B cell (primary cell): Measurements from ENCODE around the gene FDX1. TPM values are rescaled to one million over a fixed set of nuclear protein-coding genes. Genes with fewer than 3 reads are reported as not detected.

Source experiments
- ATAC-seq: fragments of 200-7000 bp; cut with Tn5 transposase; one replicate; pipeline ENCODE4 v1.10.0; 2021; ENCODE audit warnings: low read depth, mild to moderate bottlenecking, moderate number of reproducible peaks, moderate library complexity
- CTCF ChIA-PET: fragments of 350-600 bp; sonication (Branson Sonifier 250); formaldehyde crosslinking; loops from one replicate; lab custom pipeline; 2021; ENCODE audit warnings: antibody characterized with exemption, inconsistent platforms; lab: Charles Lee
- POLR2A ChIA-PET: fragments of 350-600 bp; sonication (Branson Sonifier 250); formaldehyde crosslinking; loops from one replicate; lab custom pipeline; 2021; ENCODE audit warnings: antibody characterized with exemption; lab: Charles Lee
- DNase-seq: peaks from one replicate; pipeline ENCODE4 v3.0.0; 2013
- H2AFZ ChIP-seq: 2 replicates; pipeline ENCODE4 v1.6.1; 2012; ENCODE audit warnings: mild to moderate bottlenecking, low read depth, low read length; ENCODE audit not compliant: insufficient read depth, poor library complexity, severe bottlenecking
- H3K27ac ChIP-seq, 2 donors: 1 replicate in 1 of 2; 2 replicates in 1 of 2; pipeline ENCODE4 v1.5.1; 2012 to 2013; ENCODE audit warnings: low read length in 2 of 2, mild to moderate bottlenecking in 2 of 2, moderate library complexity in 1 of 2
- H3K27me3 ChIP-seq, 4 experiments: fragments of 200-600 bp in 1 of 4; sonication (generic) in 1 of 4; replicated peaks in 1 of 4; 1 replicate in 2 of 4; 2 replicates in 2 of 4; pipeline versions ENCODE4 v1.6.1 to v1.7.0; 2013 to 2016; ENCODE audit warnings: low read length in 3 of 4, mild to moderate bottlenecking in 2 of 4, mixed read lengths in 1 of 4, moderate library complexity in 1 of 4; ENCODE audit not compliant: insufficient read depth in 4 of 4, control insufficient read depth in 3 of 4; ENCODE audit errors: control extremely low read depth in 1 of 4
- H3K36me3 ChIP-seq, 2 experiments: replicated peaks in 1 of 2; 1 replicate in 1 of 2; 2 replicates in 1 of 2; pipeline versions ENCODE4 v1.6.1 to v1.7.1; 2013; ENCODE audit warnings: low read length in 1 of 2; ENCODE audit not compliant: insufficient read depth in 2 of 2, control insufficient read depth in 1 of 2; ENCODE audit errors: control extremely low read depth in 1 of 2, extremely low read depth in 1 of 2
- H3K4me1 ChIP-seq, 2 donors: fragments of 200-600 bp in 1 of 2; sonication (generic) in 1 of 2; 1 replicate in 1 of 2; 2 replicates in 1 of 2; pipeline versions ENCODE4 v1.5.1 to v1.6.1; 2013 to 2017; ENCODE audit warnings: low read length in 2 of 2; ENCODE audit not compliant: control insufficient read depth in 2 of 2, insufficient read depth in 2 of 2
- H3K4me2 ChIP-seq: replicated peaks from 2 replicates; pipeline ENCODE3; 2012; ENCODE audit warnings: mild to moderate bottlenecking, low read depth, low read length; ENCODE audit not compliant: poor library complexity, severe bottlenecking
- H3K4me3 ChIP-seq, 5 experiments: fragments of 200-600 bp in 1 of 5; sonication (generic) in 1 of 5; 1 replicate in 3 of 5; 2 replicates in 2 of 5; pipeline versions ENCODE4 v1.5.1 to v1.7.0; 2011 to 2016; ENCODE audit warnings: low read length in 4 of 5, mild to moderate bottlenecking in 4 of 5, low read depth in 2 of 5, control low read depth in 1 of 5, moderate library complexity in 1 of 5; ENCODE audit not compliant: insufficient read depth in 1 of 5; ENCODE audit errors: control extremely low read depth in 1 of 5, extremely low read depth in 1 of 5
- H3K79me2 ChIP-seq: fragments of 200-600 bp; sonication (generic); one replicate; pipeline ENCODE4 v1.6.0; 2016; ENCODE audit warnings: low read length; ENCODE audit not compliant: control insufficient read depth, insufficient read depth
- H3K9ac ChIP-seq: fragments of 200-600 bp; sonication (generic); 2 replicates; pipeline ENCODE4 v1.6.1; 2017; ENCODE audit warnings: mild to moderate bottlenecking, low read length, moderate library complexity
- H3K9me3 ChIP-seq, 3 donors: one replicate each; pipeline versions ENCODE4 v1.6.1 to v1.7.1; 2013; ENCODE audit warnings: low read length in 2 of 3; ENCODE audit not compliant: control insufficient read depth in 2 of 3, insufficient read depth in 1 of 3; ENCODE audit errors: control extremely low read depth in 1 of 3
- H4K20me1 ChIP-seq: 2 replicates; pipeline ENCODE4 v1.6.0; 2012; ENCODE audit warnings: mild to moderate bottlenecking, low read length; ENCODE audit not compliant: insufficient read depth, control insufficient read depth, poor library complexity, severe bottlenecking
- H3K27ac Mint-ChIP-seq: one replicate; pipeline ENCODE4 v1.8.0; 2021; ENCODE audit warnings: mixed read lengths
- H3K27me3 Mint-ChIP-seq: one replicate; pipeline ENCODE4 v1.8.0; 2021; ENCODE audit warnings: mixed read lengths
- H3K4me1 Mint-ChIP-seq: one replicate; pipeline ENCODE4 v1.8.0; 2021; ENCODE audit warnings: mixed read lengths
- H3K4me3 Mint-ChIP-seq: one replicate; pipeline ENCODE4 v1.8.0; 2021; ENCODE audit warnings: mixed read lengths
- H3K9me3 Mint-ChIP-seq: one replicate; pipeline ENCODE4 v1.8.0; 2022; ENCODE audit warnings: mixed read lengths; ENCODE audit not compliant: insufficient read depth
- EZH2 ChIP-seq: IDR thresholded peaks from 2 replicates; pipeline ENCODE4 v1.6.1; 2012; ENCODE audit warnings: borderline replicate concordance, low read depth, mild to moderate bottlenecking, moderate library complexity, low read length; ENCODE audit not compliant: insufficient read depth, poor library complexity, severe bottlenecking
- WGBS: methylation state at CpG from one replicate; pipeline ENCODE4 v1.1.5; 2013; ENCODE audit warnings: missing lambda C conversion rate; ENCODE audit not compliant: insufficient coverage; 5-methylcytosine and 5-hydroxymethylcytosine counted together
- intact Hi-C: fragments of 100-400 bp; cut with micrococcal nuclease; formaldehyde crosslinking; loops from one replicate; pipeline ENCODE4 v1.10.0; 2022
- polyA plus RNA-seq: library from polyadenylated mRNA; depleted of rRNA; stranded (reverse); fragments of >200 nt; gene quantifications from 2 replicates; pipeline ENCODE4 v1.2.3, GENCODE V29; 2012
- total RNA-seq, 2 donors: library from RNA; stranded (reverse); fragments of 120-200 nt in 1 of 2; gene quantifications; 1 replicate in 1 of 2; 2 replicates in 1 of 2; pipeline versions ENCODE4 v1.2.3 to v1.2.4, GENCODE V29; 2013 to 2022
- TF ChIP-seq, protein P1 (sequence below): fragments of 200-600 bp; IDR thresholded peaks from one replicate; pipeline ENCODE4 v1.8.0; 2022; ENCODE audit warnings: antibody characterized with exemption, mild to moderate bottlenecking

The FDX1 gene
- total and polyA plus RNA-seq, 2 donors (not counting 1 experiment from before 2014, with no cell fraction given) = 3.5 to 11.2 TPM

GRCh38 chr11:110468121-110468520 is 38.4 kb downstream of the FDX1 start:
- TF ChIP-seq, protein P1, sequence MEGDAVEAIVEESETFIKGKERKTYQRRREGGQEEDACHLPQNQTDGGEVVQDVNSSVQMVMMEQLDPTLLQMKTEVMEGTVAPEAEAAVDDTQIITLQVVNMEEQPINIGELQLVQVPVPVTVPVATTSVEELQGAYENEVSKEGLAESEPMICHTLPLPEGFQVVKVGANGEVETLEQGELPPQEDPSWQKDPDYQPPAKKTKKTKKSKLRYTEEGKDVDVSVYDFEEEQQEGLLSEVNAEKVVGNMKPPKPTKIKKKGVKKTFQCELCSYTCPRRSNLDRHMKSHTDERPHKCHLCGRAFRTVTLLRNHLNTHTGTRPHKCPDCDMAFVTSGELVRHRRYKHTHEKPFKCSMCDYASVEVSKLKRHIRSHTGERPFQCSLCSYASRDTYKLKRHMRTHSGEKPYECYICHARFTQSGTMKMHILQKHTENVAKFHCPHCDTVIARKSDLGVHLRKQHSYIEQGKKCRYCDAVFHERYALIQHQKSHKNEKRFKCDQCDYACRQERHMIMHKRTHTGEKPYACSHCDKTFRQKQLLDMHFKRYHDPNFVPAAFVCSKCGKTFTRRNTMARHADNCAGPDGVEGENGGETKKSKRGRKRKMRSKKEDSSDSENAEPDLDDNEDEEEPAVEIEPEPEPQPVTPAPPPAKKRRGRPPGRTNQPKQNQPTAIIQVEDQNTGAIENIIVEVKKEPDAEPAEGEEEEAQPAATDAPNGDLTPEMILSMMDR = no peak
- intact Hi-C loops = no loop called here
- Histone ChIP-seq H4K20me1 (no peaks in the 10 kb centered on the region), H3K36me3 (peaks cover 0 to 5% of the 10 kb centered on the region in 2 experiments), H3K4me3 (no peak overlapping the region), H3K27ac (no peak overlapping the region), H3K4me1 (no peaks in the 10 kb centered on the region), H3K27me3 (no peaks in the 10 kb centered on the region), H3K79me2 (no peaks in the 10 kb centered on the region), H3K4me2 (no peak overlapping the region), H2AFZ (no peak overlapping the region), H3K9me3 (no peaks in the 10 kb centered on the region), H3K9ac (no peak overlapping the region)
- CTCF ChIA-PET = interaction anchor here (1.0 kb wide), 1 partner anchor 766 kb away, joined by 3 read pairs; no protein-coding TSS in a partner anchor
- H3K27me3 Mint-ChIP-seq = no peaks in the 10 kb centered on the region
- no peak for DNase-seq
- H3K27ac Mint-ChIP-seq = no peak overlapping the region
- ATAC-seq = no peak
- H3K9me3 Mint-ChIP-seq = no peaks in the 10 kb centered on the region
- H3K4me3 Mint-ChIP-seq = no peak overlapping the region
- peaks cover under 1% of the 10 kb centered on the region for H3K4me1 Mint-ChIP-seq
- WGBS = no CpG with 5 or more reads among the region's 4 CpGs
- POLR2A ChIA-PET = no interaction called here

GRCh38 chr11:110469127-110469526 is 39.4 kb downstream of the FDX1 start:
- intact Hi-C loops = no loop called here
- H3K27me3 Mint-ChIP-seq = no peaks in the 10 kb centered on the region
- POLR2A ChIA-PET = no interaction called here
- no peaks in the 10 kb centered on the region for H4K20me1 ChIP-seq
- TF ChIP-seq, protein P1 = no peak
- no peak for TF ChIP-seq EZH2
- H3K36me3 ChIP-seq = peaks cover 0 to 4% of the 10 kb centered on the region in 2 experiments
- H3K9ac ChIP-seq = no peak overlapping the region
- H3K9me3 ChIP-seq = no peaks in the 10 kb centered on the region
- H3K4me1 Mint-ChIP-seq = no peaks in the 10 kb centered on the region
- no peak overlapping the region for H2AFZ ChIP-seq
- no peak overlapping the region for H3K4me2 ChIP-seq
- H3K27ac Mint-ChIP-seq = no peak overlapping the region
- CTCF ChIA-PET = no interaction called here
- ATAC-seq = no peak
- H3K4me3 Mint-ChIP-seq = no peak overlapping the region
- H3K4me3 ChIP-seq = no peak overlapping the region
- H3K27ac ChIP-seq = no peak overlapping the region
- H3K4me1 ChIP-seq = no peaks in the 10 kb centered on the region
- no peaks in the 10 kb centered on the region for H3K27me3 ChIP-seq
- H3K9me3 Mint-ChIP-seq = no peaks in the 10 kb centered on the region
- no peak for DNase-seq
- no peaks in the 10 kb centered on the region for H3K79me2 ChIP-seq
